PFSK-1 (cell line): Measurements from ENCODE around the gene CYP2J2.

Source experiments
- FOXP2 ChIP-seq: optimal IDR thresholded peaks from 2 replicates; pipeline ENCODE3; 2011; ENCODE audit warnings: borderline replicate concordance, control low read depth, inconsistent platforms; ENCODE audit not compliant: insufficient read depth; ENCODE audit errors: extremely low read length, extremely low read depth
- POLR2AphosphoS5 ChIP-seq: IDR thresholded peaks from 2 replicates; pipeline ENCODE4 v1.6.1; 2012; ENCODE audit warnings: low read depth, mild to moderate bottlenecking, control low read depth, low read length, moderate library complexity
- SIN3A ChIP-seq: IDR thresholded peaks from 2 replicates; pipeline ENCODE4 v1.6.1; 2012; ENCODE audit warnings: mild to moderate bottlenecking, low read length, moderate library complexity, borderline replicate concordance; ENCODE audit not compliant: insufficient read depth
- TAF1 ChIP-seq: IDR thresholded peaks from 2 replicates; pipeline ENCODE4 v1.6.1; 2012; ENCODE audit warnings: low read length, control low read depth, borderline replicate concordance; ENCODE audit not compliant: insufficient read depth
- TF ChIP-seq, protein P1 (sequence below), 2 experiments: IDR thresholded peaks; 2 replicates each; pipeline versions ENCODE4 v1.6.1 to v1.8.0; 2011 to 2012; ENCODE audit warnings: low read depth in 2 of 2, low read length in 2 of 2, control low read depth in 1 of 2, inconsistent platforms in 1 of 2, mild to moderate bottlenecking in 1 of 2, moderate library complexity in 1 of 2; ENCODE audit not compliant: insufficient read depth in 1 of 2

The CYP2J2 gene

DNA sequence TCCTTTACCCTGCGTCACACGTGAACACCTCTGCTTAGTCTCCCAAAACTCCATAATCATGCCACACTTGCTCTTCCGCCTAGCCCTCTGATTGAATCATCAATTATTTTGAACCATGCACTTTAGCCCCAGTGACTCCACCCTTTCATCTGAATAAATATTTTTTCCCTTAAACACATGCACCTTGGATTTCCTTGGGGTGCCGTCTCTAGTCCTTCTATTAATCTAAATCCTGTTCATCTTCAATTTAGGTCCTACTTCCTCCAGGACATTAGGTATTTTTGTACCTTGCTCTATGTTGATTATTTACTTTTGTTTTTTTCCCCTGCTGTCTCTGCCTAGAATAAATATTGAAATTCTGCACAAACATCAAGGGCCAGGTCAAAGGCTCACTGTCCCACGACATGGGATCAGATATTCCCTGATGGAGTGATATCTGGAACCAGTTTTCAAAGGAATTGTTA, 9.8 kb upstream of the CYP2J2 start:
- TF ChIP-seq SIN3A (no peak), POLR2AphosphoS5 (no peak)

DNA sequence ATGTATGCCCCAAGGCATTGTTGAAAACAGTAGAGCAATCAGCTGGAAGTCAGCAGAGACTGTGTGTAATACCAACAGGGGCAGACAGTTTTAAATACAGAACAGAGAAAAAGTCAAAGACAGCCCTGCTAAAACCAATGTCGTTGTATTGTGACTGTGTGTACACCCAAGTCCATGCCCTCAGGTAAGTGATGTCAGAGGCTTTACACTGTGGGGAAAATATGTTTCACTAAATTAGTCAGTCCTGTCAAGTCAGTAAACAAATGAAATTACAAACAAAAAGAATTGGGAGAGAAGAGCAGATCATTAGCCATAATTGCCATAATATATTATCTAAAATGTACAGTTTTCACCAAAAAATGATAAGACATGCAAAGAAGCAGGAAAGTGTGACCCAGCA, 2.4 kb upstream of the CYP2J2 start:
- no peak for TF ChIP-seq FOXP2
- TF ChIP-seq, protein P1, sequence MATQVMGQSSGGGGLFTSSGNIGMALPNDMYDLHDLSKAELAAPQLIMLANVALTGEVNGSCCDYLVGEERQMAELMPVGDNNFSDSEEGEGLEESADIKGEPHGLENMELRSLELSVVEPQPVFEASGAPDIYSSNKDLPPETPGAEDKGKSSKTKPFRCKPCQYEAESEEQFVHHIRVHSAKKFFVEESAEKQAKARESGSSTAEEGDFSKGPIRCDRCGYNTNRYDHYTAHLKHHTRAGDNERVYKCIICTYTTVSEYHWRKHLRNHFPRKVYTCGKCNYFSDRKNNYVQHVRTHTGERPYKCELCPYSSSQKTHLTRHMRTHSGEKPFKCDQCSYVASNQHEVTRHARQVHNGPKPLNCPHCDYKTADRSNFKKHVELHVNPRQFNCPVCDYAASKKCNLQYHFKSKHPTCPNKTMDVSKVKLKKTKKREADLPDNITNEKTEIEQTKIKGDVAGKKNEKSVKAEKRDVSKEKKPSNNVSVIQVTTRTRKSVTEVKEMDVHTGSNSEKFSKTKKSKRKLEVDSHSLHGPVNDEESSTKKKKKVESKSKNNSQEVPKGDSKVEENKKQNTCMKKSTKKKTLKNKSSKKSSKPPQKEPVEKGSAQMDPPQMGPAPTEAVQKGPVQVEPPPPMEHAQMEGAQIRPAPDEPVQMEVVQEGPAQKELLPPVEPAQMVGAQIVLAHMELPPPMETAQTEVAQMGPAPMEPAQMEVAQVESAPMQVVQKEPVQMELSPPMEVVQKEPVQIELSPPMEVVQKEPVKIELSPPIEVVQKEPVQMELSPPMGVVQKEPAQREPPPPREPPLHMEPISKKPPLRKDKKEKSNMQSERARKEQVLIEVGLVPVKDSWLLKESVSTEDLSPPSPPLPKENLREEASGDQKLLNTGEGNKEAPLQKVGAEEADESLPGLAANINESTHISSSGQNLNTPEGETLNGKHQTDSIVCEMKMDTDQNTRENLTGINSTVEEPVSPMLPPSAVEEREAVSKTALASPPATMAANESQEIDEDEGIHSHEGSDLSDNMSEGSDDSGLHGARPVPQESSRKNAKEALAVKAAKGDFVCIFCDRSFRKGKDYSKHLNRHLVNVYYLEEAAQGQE (IDR thresholded peaks at IDR 0.05; ENCODE audit: insufficient read depth in 1 of 2, low read depth in 2 of 2, low read length in 2 of 2): no peak
- no peak for TF ChIP-seq SIN3A
- no peak for TF ChIP-seq TAF1
- TF ChIP-seq POLR2AphosphoS5: no peak

DNA sequence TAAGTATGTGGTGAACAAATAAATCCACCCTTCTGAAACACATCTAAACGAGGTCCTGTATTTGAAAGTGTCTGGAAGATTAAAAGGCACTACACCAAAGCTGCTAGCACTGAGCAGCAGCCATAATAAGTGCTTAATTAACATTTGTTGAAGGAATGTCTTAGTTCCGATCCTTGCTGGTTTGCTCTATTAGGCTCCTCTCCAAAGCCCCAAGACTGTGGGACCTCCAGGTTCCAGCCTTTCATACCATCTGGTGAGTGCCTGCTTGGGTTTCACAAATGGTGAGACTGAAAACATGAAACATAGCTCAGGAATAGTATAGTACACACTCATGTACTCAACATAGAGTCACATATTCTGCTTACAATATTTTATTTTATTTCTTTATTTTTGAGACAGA, 640 bp upstream of the CYP2J2 start:
- no peak for TF ChIP-seq POLR2AphosphoS5
- TF ChIP-seq TAF1: no peak
- TF ChIP-seq, protein P1 (IDR thresholded peaks at IDR 0.05; ENCODE audit: insufficient read depth in 1 of 2, low read depth in 2 of 2, low read length in 2 of 2): no peak
- TF ChIP-seq SIN3A: no peak
- no peak for TF ChIP-seq FOXP2

DNA sequence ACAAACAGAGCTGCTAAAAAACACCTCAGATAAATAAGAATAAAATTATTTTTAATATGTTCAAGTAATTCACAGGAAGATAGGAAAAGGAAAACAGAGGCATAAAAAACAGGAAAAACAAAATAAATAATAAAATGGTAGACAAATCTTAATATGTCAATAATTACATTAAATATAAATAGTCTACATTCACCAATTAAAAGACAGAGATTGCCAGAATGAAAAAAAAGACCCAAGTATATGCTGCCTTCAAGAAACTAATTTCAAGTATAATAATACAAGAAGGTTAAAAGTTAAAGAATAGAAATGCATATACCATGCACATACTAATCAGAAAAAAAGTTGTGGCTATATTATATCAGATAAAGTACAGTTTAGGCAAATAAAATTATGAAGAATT, 1.9 kb downstream of the CYP2J2 start:
- no peak for TF ChIP-seq SIN3A
- no peak for TF ChIP-seq FOXP2
- TF ChIP-seq TAF1: no peak
- no peak for TF ChIP-seq POLR2AphosphoS5
- TF ChIP-seq, protein P1 (IDR thresholded peaks at IDR 0.05; ENCODE audit: insufficient read depth in 1 of 2, low read depth in 2 of 2, low read length in 2 of 2): no peak

DNA sequence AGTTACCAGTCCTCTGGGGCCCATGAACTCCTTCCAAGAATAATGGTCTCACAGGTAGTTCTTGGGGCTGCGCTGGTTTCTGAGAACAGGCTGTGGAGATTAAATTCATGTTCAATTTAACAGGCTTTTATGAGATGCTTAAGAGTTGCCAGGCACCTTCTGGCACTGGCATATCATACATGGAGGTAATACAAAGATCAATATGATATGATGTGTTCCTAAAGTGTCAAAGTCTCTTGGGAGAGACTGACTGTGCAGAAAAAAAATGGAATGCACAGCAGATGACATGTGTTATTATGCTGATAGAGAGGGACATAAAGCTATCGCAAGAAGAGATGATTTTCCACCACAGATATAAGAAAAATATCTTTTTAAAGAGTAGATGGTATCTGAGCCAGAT, 6.8 kb downstream of the CYP2J2 start:
- TF ChIP-seq, protein P1 (IDR thresholded peaks at IDR 0.05; ENCODE audit: insufficient read depth in 1 of 2, low read depth in 2 of 2, low read length in 2 of 2): no peak
- no peak for TF ChIP-seq TAF1
- no peak for TF ChIP-seq SIN3A
- TF ChIP-seq FOXP2: no peak
- no peak for TF ChIP-seq POLR2AphosphoS5
